Activated CD8-positive, alpha-beta memory T cell treated with anti-CD3 and anti-CD28 coated beads, Interleukin-2, amount 10 ng/mL, durations not matched to agents 7 days and 5 days (primary cell): Measurements from ENCODE around the gene TWSG1. TPM values are rescaled to one million over a fixed set of nuclear protein-coding genes. Genes with fewer than 3 reads are reported as not detected.

Source experiments
- ATAC-seq: fragments of 150-1000 bp; cut with Tn5 transposase; one replicate; pipeline ENCODE4 v1.10.0; 2021; ENCODE audit warnings: moderate library complexity
- CTCF ChIA-PET: fragments of 350-600 bp; sonication (Branson Sonifier 250); formaldehyde crosslinking; loops from one replicate; lab custom pipeline; 2021; ENCODE audit warnings: antibody characterized with exemption; lab: Charles Lee
- DNase-seq: peaks from one replicate; pipeline ENCODE4 v3.0.0-alpha.2; 2020
- H3K27ac Mint-ChIP-seq: one replicate; pipeline ENCODE4 v1.8.0; 2021; ENCODE audit warnings: mild to moderate bottlenecking, mixed read lengths
- H3K27me3 Mint-ChIP-seq: one replicate; pipeline ENCODE4 v1.8.0; 2021; ENCODE audit warnings: mixed read lengths
- H3K36me3 Mint-ChIP-seq: one replicate; pipeline ENCODE4 v1.8.0; 2021; ENCODE audit warnings: mild to moderate bottlenecking, mixed read lengths
- H3K4me1 Mint-ChIP-seq: one replicate; pipeline ENCODE4 v1.8.0; 2021; ENCODE audit warnings: mixed read lengths
- H3K4me3 Mint-ChIP-seq: one replicate; pipeline ENCODE4 v1.8.0; 2021; ENCODE audit warnings: mild to moderate bottlenecking, moderate library complexity, mixed read lengths
- H3K9me3 Mint-ChIP-seq: one replicate; pipeline ENCODE4 v1.8.0; 2022; ENCODE audit warnings: low read depth, mixed read lengths
- total RNA-seq, 2 experiments: library from RNA; stranded (reverse); gene quantifications; one replicate each; pipeline ENCODE4 v1.2.3, GENCODE V29; 2021

The TWSG1 gene
- 10 to 100 TPM; 11.2 TPM for total RNA-seq

- DNase-seq (peak; percentile 96), ATAC-seq (peak; percentile 92)
- Mint-ChIP-seq H3K4me1 (peaks cover 27% of the 10 kb centered on the region), H3K9me3 (no peaks in the 10 kb centered on the region), H3K27me3 (peaks cover 8% of the 10 kb centered on the region), H3K4me3 (peak within 1 kb of the TSS; percentile 77), H3K27ac (peak within 1 kb of the TSS; percentile 84), H3K36me3 (peaks cover 8% of the 10 kb centered on the region)
- CTCF ChIA-PET, result interaction anchor here (1.0 to 1.9 kb wide), 9 partner anchors 10 to 277 kb away, joined by 3 to 10 read pairs (median 3); no protein-coding TSS in a partner anchor
Measured at GRCh38 chr18:9334329-9334972, at the start of gene TWSG1. Gene TWSG1, plus strand, starts transcription at chr18:9334773. Its CDS starts 2,457 bp downstream, at chr18:9337230.

GRCh38 chr18:9285604-9286003 is 49.0 kb upstream of the TWSG1 start:
- H3K36me3 Mint-ChIP-seq, result peaks cover 35% of the 10 kb centered on the region
- CTCF ChIA-PET, result no interaction called here
- ATAC-seq, result no peak
- no peak overlapping the region for H3K27ac Mint-ChIP-seq
- H3K4me3 Mint-ChIP-seq, result no peak overlapping the region
- H3K27me3 Mint-ChIP-seq, result no peaks in the 10 kb centered on the region
- peaks cover 5% of the 10 kb centered on the region for H3K9me3 Mint-ChIP-seq
- DNase-seq, result no peak
- no peaks in the 10 kb centered on the region for H3K4me1 Mint-ChIP-seq

DNA sequence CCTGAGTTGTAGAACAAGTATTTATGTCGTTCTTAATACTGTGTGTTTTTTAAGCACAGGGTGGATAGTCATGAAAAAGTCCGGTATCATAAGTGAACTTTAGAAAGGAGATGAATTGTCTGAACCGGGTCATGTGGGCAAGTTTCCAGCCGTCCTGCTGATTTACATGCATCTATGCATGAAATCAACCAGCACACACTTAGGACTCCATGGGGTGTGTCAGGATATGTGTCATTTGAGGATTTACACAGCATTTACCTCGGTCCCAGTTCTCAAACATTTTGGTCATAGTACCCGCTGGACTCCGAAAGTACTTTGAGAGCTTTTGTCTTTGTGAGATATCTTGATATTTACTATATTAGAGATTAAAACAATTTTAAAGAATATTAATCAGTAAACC is 47.5 kb upstream of the TWSG1 start:
- Mint-ChIP-seq H3K27me3 (no peaks in the 10 kb centered on the region), H3K4me1 (no peaks in the 10 kb centered on the region), H3K36me3 (peaks cover 26% of the 10 kb centered on the region), H3K4me3 (no peak overlapping the region), H3K9me3 (peaks cover 5% of the 10 kb centered on the region), H3K27ac (no peak overlapping the region)
- ATAC-seq (no peak), DNase-seq (no peak)
- CTCF ChIA-PET, result no interaction called here

DNA sequence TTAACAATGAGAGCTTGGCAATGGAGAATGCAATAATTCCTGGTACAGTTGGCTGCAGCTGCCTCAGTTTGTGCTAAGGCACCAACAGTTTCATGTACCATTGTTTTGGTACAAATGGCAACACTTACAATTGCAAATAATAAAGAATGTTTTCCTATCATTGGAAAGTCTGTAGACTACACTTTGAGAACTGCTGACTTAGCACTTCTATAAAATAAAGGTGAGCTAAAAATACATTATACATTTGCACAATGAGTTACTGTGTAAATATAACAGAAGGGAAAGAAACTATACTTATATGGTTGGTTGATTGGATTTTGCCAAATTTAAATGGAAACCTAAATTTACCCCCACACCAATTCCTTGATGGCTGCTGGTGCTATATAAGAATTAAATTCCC is 44.9 kb upstream of the TWSG1 start:
- Mint-ChIP-seq H3K27ac (no peak overlapping the region), H3K4me3 (no peak overlapping the region), H3K36me3 (peaks cover 22% of the 10 kb centered on the region), H3K27me3 (no peaks in the 10 kb centered on the region), H3K4me1 (no peaks in the 10 kb centered on the region), H3K9me3 (peaks cover 19% of the 10 kb centered on the region)
- no peak for DNase-seq
- CTCF ChIA-PET, result interaction anchor here (0.6 kb wide), 1 partner anchor 143 kb away, joined by 3 read pairs; no protein-coding TSS in a partner anchor
- ATAC-seq, result no peak

GRCh38 chr18:9290156-9290555 is 44.4 kb upstream of the TWSG1 start:
- CTCF ChIA-PET, result no interaction called here
- H3K4me3 Mint-ChIP-seq, result no peak overlapping the region
- no peak overlapping the region for H3K27ac Mint-ChIP-seq
- ATAC-seq, result no peak
- no peaks in the 10 kb centered on the region for H3K27me3 Mint-ChIP-seq
- H3K4me1 Mint-ChIP-seq, result no peaks in the 10 kb centered on the region
- peaks cover 19% of the 10 kb centered on the region for H3K9me3 Mint-ChIP-seq
- peaks cover 22% of the 10 kb centered on the region for H3K36me3 Mint-ChIP-seq
- no peak for DNase-seq

DNA sequence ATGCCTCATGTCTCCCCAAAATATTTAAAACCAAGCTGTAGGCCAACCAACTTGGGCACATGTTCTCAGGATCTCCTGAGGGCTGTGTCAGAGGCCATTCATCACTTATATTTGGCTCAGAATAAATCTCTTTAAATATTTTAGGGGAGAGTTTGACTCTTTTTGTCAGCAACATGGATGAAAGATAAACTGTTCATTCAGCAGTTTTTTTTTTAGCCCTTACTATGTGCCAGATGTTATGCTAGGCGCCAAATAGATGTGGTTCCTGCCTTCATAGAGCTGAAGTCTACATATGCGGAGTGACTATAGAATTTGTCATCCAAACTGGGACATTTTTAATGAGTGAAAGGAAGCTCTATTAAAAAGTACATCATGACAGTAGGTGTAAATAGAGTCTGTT is 42.5 kb upstream of the TWSG1 start:
- Mint-ChIP-seq H3K36me3 (peaks cover 17% of the 10 kb centered on the region), H3K9me3 (peaks cover 22% of the 10 kb centered on the region), H3K27ac (no peak overlapping the region), H3K4me1 (no peaks in the 10 kb centered on the region), H3K4me3 (no peak overlapping the region), H3K27me3 (no peaks in the 10 kb centered on the region)
- no peak for ATAC-seq
- DNase-seq, result no peak
- CTCF ChIA-PET, result interaction anchor here (0.6 kb wide), 1 partner anchor 201 kb away, joined by 3 read pairs; no protein-coding TSS in a partner anchor

- Mint-ChIP-seq H3K4me3 (no peak overlapping the region), H3K9me3 (peaks cover 22% of the 10 kb centered on the region), H3K4me1 (no peaks in the 10 kb centered on the region), H3K36me3 (peaks cover 12% of the 10 kb centered on the region), H3K27me3 (no peaks in the 10 kb centered on the region), H3K27ac (no peak overlapping the region)
- CTCF ChIA-PET, result interaction anchor here (1.2 kb wide), 1 partner anchor 17 kb away, joined by 3 read pairs; no protein-coding TSS in a partner anchor
- DNase-seq (no peak), ATAC-seq (no peak)
Measured at GRCh38 chr18:9293948-9294347, 40.6 kb upstream of the TWSG1 start.

GRCh38 chr18:9296233-9297006 is 38.2 kb upstream of the TWSG1 start:
- ATAC-seq (no peak), DNase-seq (no peak)
- H3K9me3 Mint-ChIP-seq, result peaks cover 17% of the 10 kb centered on the region
- H3K4me3 Mint-ChIP-seq, result no peak overlapping the region
- H3K4me1 Mint-ChIP-seq, result no peaks in the 10 kb centered on the region
- CTCF ChIA-PET, result no interaction called here
- H3K36me3 Mint-ChIP-seq, result peaks cover 7% of the 10 kb centered on the region
- H3K27me3 Mint-ChIP-seq, result no peaks in the 10 kb centered on the region
- H3K27ac Mint-ChIP-seq, result no peak overlapping the region

DNA sequence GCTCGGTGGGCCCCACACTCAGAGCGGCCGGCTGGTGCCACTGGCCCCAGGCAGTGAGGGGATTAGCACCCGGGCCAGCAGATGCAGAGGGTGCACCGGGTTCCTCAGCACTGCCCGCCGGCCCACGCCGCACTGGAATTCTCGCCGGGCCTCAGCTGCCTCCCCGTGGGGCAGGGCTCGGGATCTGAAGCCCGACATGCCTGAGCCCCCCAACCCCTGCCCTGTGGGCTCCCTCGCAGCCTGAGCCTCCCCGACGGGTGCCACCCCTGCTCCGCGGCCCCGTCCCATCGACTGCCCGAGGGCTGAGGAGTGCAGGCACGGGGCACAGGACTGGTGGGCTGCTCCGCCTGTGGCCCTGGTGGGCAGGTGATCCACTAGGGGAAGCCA is 37.6 kb upstream of the TWSG1 start:
- peaks cover 17% of the 10 kb centered on the region for H3K9me3 Mint-ChIP-seq
- no peaks in the 10 kb centered on the region for H3K27me3 Mint-ChIP-seq
- CTCF ChIA-PET, result no interaction called here
- H3K36me3 Mint-ChIP-seq, result peaks cover 7% of the 10 kb centered on the region
- no peak overlapping the region for H3K4me3 Mint-ChIP-seq
- DNase-seq (no peak), ATAC-seq (no peak)
- H3K4me1 Mint-ChIP-seq, result no peaks in the 10 kb centered on the region
- no peak overlapping the region for H3K27ac Mint-ChIP-seq

DNA sequence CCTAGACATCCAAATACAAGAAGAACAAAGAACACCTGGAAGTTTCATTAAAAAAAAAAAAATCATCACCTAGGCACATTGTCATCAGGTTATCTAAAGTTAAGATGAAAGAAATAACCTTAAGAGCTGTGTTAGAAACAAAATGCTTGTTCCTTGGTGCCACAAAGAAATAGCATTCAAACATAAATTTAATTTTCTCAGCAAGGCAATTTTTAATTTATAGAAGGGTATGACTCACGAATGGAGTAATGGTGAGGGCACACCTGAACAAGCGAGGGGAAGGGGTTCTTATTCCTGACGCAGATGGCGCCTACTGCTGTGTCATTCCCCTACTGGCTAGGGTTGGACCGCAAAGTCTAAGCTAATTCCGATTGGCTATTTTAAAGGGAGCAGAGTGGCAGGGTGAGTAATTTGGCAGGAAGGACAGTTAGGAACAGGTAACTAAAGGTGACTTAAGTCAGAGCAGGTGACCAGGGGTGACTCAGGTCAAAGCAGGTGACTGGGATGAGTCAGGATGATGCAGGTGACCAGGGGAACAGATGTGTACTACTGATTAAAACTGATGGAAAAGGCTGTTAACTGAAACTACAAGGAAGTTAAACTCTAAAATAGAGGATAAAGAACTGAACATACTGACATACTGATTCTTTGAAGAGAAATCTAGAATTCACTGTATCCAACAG is 30.0 kb upstream of the TWSG1 start:
- H3K4me1 Mint-ChIP-seq, result no peaks in the 10 kb centered on the region
- ATAC-seq, result no peak
- H3K27me3 Mint-ChIP-seq, result peaks cover 13% of the 10 kb centered on the region
- no peak for DNase-seq
- H3K9me3 Mint-ChIP-seq, result peaks cover 12% of the 10 kb centered on the region
- H3K27ac Mint-ChIP-seq, result no peak overlapping the region
- H3K4me3 Mint-ChIP-seq, result no peak overlapping the region
- no peaks in the 10 kb centered on the region for H3K36me3 Mint-ChIP-seq
- CTCF ChIA-PET, result no interaction called here

- Mint-ChIP-seq H3K4me1 (no peaks in the 10 kb centered on the region), H3K9me3 (peaks cover 2% of the 10 kb centered on the region), H3K27me3 (peaks cover 8% of the 10 kb centered on the region), H3K4me3 (no peak overlapping the region), H3K36me3 (no peaks in the 10 kb centered on the region), H3K27ac (no peak overlapping the region)
- ATAC-seq (no peak), DNase-seq (no peak)
- CTCF ChIA-PET, result interaction anchor here (1.5 kb wide), 1 partner anchor 8 kb away, joined by 5 read pairs; no protein-coding TSS in a partner anchor
Measured at GRCh38 chr18:9319333-9319732, 15.2 kb upstream of the TWSG1 start.

DNA sequence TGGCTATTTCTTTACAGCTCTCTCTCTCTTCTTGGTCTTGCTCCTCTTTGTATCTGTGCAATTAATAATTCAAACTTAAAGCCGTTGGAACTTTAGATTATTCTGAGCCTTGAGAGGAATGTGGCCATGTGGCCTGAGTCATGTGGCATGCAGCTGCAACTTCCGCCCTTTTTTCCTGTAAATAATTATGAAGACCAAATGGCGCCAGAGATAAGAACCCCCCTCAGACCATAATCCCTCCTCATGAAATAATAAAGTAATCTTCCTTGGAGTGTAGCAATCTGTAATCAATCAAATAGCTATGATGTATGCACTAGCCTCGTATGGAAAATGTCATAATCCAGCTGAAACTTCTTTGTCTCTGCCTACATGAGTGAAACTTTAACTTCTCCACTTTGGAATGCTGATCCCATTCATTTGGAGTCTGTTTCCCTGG is 13.5 kb upstream of the TWSG1 start:
- no peak overlapping the region for H3K27ac Mint-ChIP-seq
- CTCF ChIA-PET, result interaction anchor here (0.8 kb wide), 1 partner anchor 14 kb away, joined by 3 read pairs; no protein-coding TSS in a partner anchor
- H3K36me3 Mint-ChIP-seq, result no peaks in the 10 kb centered on the region
- H3K9me3 Mint-ChIP-seq, result no peaks in the 10 kb centered on the region
- no peaks in the 10 kb centered on the region for H3K4me1 Mint-ChIP-seq
- no peak overlapping the region for H3K4me3 Mint-ChIP-seq
- DNase-seq, result no peak
- peaks cover 10% of the 10 kb centered on the region for H3K27me3 Mint-ChIP-seq
- no peak for ATAC-seq

DNA sequence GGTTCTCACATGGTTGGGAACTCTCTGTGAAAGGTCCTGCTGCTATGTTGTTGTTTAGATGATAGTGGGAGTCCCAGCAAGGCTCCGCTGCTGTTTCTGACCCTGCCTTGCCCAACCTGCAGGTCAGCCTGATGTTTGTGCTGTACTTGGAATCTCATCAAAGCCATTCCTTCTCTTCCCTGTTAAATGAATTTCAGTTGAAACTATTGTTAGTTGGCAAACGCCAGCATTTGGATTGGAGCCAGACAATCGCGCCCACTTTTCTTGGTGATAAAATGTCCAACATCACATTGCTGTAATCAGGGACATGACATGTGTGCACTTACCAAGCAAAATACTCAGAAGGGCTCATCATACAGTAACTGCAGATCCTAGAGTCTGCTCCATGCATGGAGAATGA is 12.8 kb upstream of the TWSG1 start:
- Mint-ChIP-seq H3K27me3 (peaks cover 10% of the 10 kb centered on the region), H3K4me3 (no peak overlapping the region), H3K27ac (no peak overlapping the region), H3K36me3 (no peaks in the 10 kb centered on the region), H3K9me3 (no peaks in the 10 kb centered on the region), H3K4me1 (no peaks in the 10 kb centered on the region)
- ATAC-seq (no peak), DNase-seq (no peak)
- CTCF ChIA-PET, result interaction anchor here (0.8 kb wide), 1 partner anchor 15 kb away, joined by 3 read pairs; no protein-coding TSS in a partner anchor
